Measurements from ENCODE around the gene LRRC8E. TPM values are rescaled to one million over a fixed set of nuclear protein-coding genes. Genes with fewer than 3 reads are reported as not detected.
"Not testable (repeated sequence)": the region's sequence is repeated elsewhere in the genome, so short reads cannot be mapped to it uniquely, and the experiment has no call there.

The LRRC8E gene
- total RNA-seq, 1 experiment from 2014 or later: 0.77 TPM

DNA sequence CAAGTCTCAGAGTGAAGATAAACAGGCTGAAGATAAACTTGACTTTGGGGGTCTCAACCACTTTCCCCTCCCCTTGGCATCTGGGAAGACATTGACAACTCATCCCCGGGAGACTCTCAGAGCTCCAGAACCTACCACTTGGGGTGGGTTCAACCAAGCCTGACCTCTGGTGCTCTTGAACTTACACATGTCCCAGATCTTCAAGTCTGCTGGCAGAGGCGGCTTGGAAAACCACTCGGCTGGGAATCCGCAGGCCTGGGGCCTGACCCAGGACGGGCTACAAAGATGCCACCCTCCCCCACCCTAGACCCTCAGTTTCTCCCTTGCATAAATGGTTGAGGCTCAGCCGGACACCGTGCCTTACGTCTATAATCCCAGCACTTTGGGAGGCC, 512 bp downstream of the LRRC8E start:
- no peaks in the 10 kb centered on the region for H3K4me1 ChIP-seq (ENCODE audit: insufficient read depth, low read length, poor library complexity, severe bottlenecking)
- TF ChIP-seq, protein P1, sequence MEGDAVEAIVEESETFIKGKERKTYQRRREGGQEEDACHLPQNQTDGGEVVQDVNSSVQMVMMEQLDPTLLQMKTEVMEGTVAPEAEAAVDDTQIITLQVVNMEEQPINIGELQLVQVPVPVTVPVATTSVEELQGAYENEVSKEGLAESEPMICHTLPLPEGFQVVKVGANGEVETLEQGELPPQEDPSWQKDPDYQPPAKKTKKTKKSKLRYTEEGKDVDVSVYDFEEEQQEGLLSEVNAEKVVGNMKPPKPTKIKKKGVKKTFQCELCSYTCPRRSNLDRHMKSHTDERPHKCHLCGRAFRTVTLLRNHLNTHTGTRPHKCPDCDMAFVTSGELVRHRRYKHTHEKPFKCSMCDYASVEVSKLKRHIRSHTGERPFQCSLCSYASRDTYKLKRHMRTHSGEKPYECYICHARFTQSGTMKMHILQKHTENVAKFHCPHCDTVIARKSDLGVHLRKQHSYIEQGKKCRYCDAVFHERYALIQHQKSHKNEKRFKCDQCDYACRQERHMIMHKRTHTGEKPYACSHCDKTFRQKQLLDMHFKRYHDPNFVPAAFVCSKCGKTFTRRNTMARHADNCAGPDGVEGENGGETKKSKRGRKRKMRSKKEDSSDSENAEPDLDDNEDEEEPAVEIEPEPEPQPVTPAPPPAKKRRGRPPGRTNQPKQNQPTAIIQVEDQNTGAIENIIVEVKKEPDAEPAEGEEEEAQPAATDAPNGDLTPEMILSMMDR (conservative IDR thresholded peaks at IDR 0.05; ENCODE audit: low read depth, low read length): no peak
- TF ChIP-seq EZH2 (IDR thresholded peaks at IDR 0.05; ENCODE audit: borderline replicate concordance, low read depth, low read length, poor library complexity, severe bottlenecking): no peak
- POLR2A ChIA-PET (ENCODE audit: low non-redundant PET): no interaction called here
- peak overlapping the region; percentile 48 for H3K4me3 ChIP-seq (ENCODE audit: low read depth, low read length, poor library complexity, severe bottlenecking)
- no peaks in the 10 kb centered on the region for H3K27me3 ChIP-seq (replicated peaks; ENCODE audit: insufficient read depth, low read depth, low read length, poor library complexity)
- DNase-seq (ENCODE audit: low spot score): no peak
- no TSS peak for BruUV-seq (replicated peaks)
- no peaks in the 10 kb centered on the region for H3K36me3 ChIP-seq (ENCODE audit: insufficient read depth, low read length, poor library complexity, severe bottlenecking)
- no peaks in the 10 kb centered on the region for H3K9me3 ChIP-seq (ENCODE audit: low read depth, low read length, poor library complexity, severe bottlenecking)
- intact Hi-C loops (cut with micrococcal nuclease; ENCODE audit: unreplicated experiment): no loop called here
- CTCF ChIA-PET: no interaction called here
- H3K27ac ChIP-seq (ENCODE audit: low read depth, low read length, poor library complexity, severe bottlenecking): no peak overlapping the region

DNA sequence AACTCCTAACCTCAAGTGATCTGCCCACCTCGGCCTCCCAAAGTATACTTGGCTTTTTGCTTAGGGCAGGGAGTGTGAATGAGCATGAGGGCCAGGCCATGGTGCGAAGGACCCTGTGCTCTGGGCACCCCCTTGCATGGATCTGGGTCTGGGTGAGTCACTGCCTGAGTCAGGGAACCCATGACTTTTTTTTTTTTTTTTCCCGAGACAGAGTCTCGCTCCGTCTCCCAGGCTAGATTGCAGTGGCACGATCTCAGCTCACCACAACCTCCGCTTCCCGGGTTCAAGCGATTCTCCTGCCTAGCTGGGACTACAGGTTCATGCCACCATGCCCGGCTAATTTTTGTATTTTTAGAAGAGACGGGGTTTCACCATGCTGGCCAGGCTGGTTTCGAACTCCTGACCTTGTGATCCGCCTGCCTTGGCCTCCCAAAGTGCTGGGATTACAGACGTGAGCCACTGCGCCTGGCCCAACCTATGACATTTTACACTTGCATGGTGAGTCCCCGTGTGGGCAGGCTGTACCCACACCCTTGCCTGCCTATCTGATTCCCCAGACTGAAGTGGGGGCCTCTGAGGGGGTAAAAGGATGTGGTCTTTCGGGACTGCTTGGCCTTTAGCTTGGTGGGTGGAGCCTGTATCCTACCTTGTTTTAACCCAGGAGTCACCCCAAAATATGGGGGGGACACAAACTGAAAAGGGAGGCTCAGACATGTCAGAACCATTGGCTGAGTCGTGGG, 5.2 kb downstream of the LRRC8E start:
- not testable (repeated sequence) for BruUV-seq (replicated peaks); H3K27me3 ChIP-seq (replicated peaks; ENCODE audit: insufficient read depth, low read depth, low read length, poor library complexity)

DNA sequence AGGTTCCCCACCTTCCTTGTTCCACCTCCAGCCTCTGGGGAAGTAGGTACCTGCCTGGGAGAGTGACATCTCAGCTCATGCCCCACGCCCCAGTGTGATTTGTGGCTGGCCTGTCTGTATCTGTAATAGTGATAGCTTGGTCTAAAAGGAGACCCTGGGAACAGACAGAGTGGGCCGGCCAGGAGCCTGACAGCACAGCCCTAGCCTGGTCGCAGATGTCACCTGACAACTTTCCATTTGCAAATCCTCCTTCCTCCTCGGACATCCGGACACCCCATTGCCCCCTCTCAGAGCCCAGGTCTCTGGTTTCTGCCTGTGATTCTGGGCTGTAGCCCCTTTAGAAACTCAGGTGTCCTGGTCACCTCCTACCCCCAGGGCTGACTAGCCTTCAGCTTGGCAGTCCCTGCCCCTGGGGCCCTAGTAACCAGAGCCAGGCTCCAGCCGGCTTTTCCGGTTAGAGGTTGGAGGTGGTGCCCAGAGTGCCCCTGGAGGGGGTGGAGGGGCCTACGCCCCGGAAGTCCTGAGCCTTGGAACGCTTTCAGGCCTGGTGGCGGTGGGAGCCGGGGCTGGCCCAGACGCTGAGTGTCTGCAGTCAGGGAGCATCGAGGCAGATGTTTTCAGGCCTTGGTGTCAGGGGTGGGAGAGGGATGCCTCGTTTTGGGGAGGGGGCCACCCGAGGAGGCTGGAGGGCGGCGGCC, 6.5 kb downstream of the LRRC8E start:
- Histone ChIP-seq H3K4me3 (ENCODE audit: low read depth, low read length, poor library complexity, severe bottlenecking) (no peak overlapping the region), H3K36me3 (ENCODE audit: insufficient read depth, low read length, poor library complexity, severe bottlenecking) (no peaks in the 10 kb centered on the region), H3K4me1 (ENCODE audit: insufficient read depth, low read length, poor library complexity, severe bottlenecking) (no peaks in the 10 kb centered on the region), H3K27me3 (replicated peaks; ENCODE audit: insufficient read depth, low read depth, low read length, poor library complexity) (no peaks in the 10 kb centered on the region), H3K27ac (ENCODE audit: low read depth, low read length, poor library complexity, severe bottlenecking) (no peak overlapping the region), H3K9me3 (ENCODE audit: low read depth, low read length, poor library complexity, severe bottlenecking) (no peaks in the 10 kb centered on the region)
- no peak for DNase-seq (ENCODE audit: low spot score)
- BruUV-seq (replicated peaks): no TSS peak
- CTCF ChIA-PET: no interaction called here
- TF ChIP-seq, protein P1 (conservative IDR thresholded peaks at IDR 0.05; ENCODE audit: low read depth, low read length): no peak
- TF ChIP-seq EZH2 (IDR thresholded peaks at IDR 0.05; ENCODE audit: borderline replicate concordance, low read depth, low read length, poor library complexity, severe bottlenecking): no peak
- intact Hi-C loops (cut with micrococcal nuclease; ENCODE audit: unreplicated experiment): no loop called here
- POLR2A ChIA-PET (ENCODE audit: low non-redundant PET): no interaction called here

More for the DNA sequence above, 5.2 kb downstream of the LRRC8E start:
- H3K9me3 ChIP-seq (ENCODE audit: low read depth, low read length, poor library complexity, severe bottlenecking); H3K4me3 ChIP-seq (ENCODE audit: low read depth, low read length, poor library complexity, severe bottlenecking); CTCF ChIA-PET; H3K27ac ChIP-seq (ENCODE audit: low read depth, low read length, poor library complexity, severe bottlenecking); intact Hi-C loops (cut with micrococcal nuclease; ENCODE audit: unreplicated experiment); POLR2A ChIA-PET (ENCODE audit: low non-redundant PET); H3K36me3 ChIP-seq (ENCODE audit: insufficient read depth, low read length, poor library complexity, severe bottlenecking); DNase-seq (ENCODE audit: low spot score); H3K4me1 ChIP-seq (ENCODE audit: insufficient read depth, low read length, poor library complexity, severe bottlenecking): not testable (repeated sequence)

Data from A673 (cell line).